ENCODE results near the gene ADSL.

DNA sequence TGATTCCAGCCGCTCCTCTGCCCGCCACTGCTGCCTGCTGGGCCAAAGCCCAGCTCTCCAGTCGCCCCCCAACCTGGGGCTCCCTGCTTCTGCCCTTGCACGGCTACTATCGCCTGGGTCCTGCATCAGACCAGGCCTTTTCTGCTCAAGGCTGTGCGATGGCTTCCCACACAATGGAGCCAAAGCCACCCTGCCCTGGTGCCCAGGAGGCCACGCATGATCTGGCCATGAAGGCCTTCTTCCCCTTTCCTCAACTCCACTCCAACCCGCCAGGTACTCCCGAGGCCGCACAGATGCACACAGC, 69.9 kb downstream of the ADSL start:
- TF ChIP-seq, protein P1, sequence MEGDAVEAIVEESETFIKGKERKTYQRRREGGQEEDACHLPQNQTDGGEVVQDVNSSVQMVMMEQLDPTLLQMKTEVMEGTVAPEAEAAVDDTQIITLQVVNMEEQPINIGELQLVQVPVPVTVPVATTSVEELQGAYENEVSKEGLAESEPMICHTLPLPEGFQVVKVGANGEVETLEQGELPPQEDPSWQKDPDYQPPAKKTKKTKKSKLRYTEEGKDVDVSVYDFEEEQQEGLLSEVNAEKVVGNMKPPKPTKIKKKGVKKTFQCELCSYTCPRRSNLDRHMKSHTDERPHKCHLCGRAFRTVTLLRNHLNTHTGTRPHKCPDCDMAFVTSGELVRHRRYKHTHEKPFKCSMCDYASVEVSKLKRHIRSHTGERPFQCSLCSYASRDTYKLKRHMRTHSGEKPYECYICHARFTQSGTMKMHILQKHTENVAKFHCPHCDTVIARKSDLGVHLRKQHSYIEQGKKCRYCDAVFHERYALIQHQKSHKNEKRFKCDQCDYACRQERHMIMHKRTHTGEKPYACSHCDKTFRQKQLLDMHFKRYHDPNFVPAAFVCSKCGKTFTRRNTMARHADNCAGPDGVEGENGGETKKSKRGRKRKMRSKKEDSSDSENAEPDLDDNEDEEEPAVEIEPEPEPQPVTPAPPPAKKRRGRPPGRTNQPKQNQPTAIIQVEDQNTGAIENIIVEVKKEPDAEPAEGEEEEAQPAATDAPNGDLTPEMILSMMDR (IDR thresholded peaks at IDR 0.05; ENCODE audit: low read length), result no peak
- no peak for TF ChIP-seq EZH2 (optimal IDR thresholded peaks at IDR 0.05; ENCODE audit: low read depth, low read length)
